Umbilical cord (tissue), 2 donors: Measurements from ENCODE around the gene ANKRD23. TPM values are rescaled to one million over a fixed set of nuclear protein-coding genes. Genes with fewer than 3 reads are reported as not detected.
"Not testable (repeated sequence)": the region's sequence is repeated elsewhere in the genome, so short reads cannot be mapped to it uniquely, and the experiment has no call there.

Experiments
- DNase-seq: peaks from one replicate; pipeline ENCODE4 v3.0.0-alpha.2; 2015; ENCODE audit warnings: low spot score
- total RNA-seq: library from RNA; depleted of rRNA; stranded (reverse); fragments of >200 nt; gene quantifications from one replicate; pipeline ENCODE4 v1.2.3, GENCODE V29; 2014; ENCODE audit warnings: low replicate concordance; ENCODE audit not compliant: insufficient read depth

Gene ANKRD23
- total RNA-seq, 1 donor from 2014 or later = 6.5 TPM

GRCh38 chr2:96816127-96816835 lies 27.5 kb downstream of the ANKRD23 start, which contains the start of gene CNNM3:
Gene CNNM3, plus strand, starts transcription at chr2:96816268. Its CDS starts 10 bp downstream, at chr2:96816278.
- DNase-seq = peak; percentile 98

- peak; percentile 25 for DNase-seq
These were observed 28.3 kb downstream of the ANKRD23 start for GRCh38 chr2:96815326-96816126.

GRCh38 chr2:96813656-96814055 lies 30.2 kb downstream of the ANKRD23 start:
- no peak for DNase-seq

- no peak for DNase-seq
These were observed 31.9 kb downstream of the ANKRD23 start for GRCh38 chr2:96811917-96812316.

GRCh38 chr2:96810783-96811192 lies 33.0 kb downstream of the ANKRD23 start:
- no peak for DNase-seq

- no peak for DNase-seq
These were observed 33.7 kb downstream of the ANKRD23 start for GRCh38 chr2:96809951-96810782.

GRCh38 chr2:96809216-96809882 lies 34.5 kb downstream of the ANKRD23 start:
- DNase-seq = no peak

GRCh38 chr2:96808176-96808837 lies 35.5 kb downstream of the ANKRD23 start:
- no peak for DNase-seq

GRCh38 chr2:96807127-96807471 lies 36.7 kb downstream of the ANKRD23 start:
- no peak for DNase-seq

- DNase-seq = no peak
These were observed 37.2 kb downstream of the ANKRD23 start for GRCh38 chr2:96806468-96807126.

GRCh38 chr2:96805946-96806345 lies 37.9 kb downstream of the ANKRD23 start:
- not testable (repeated sequence) for DNase-seq

- DNase-seq = no peak
These were observed 38.8 kb downstream of the ANKRD23 start for GRCh38 chr2:96804986-96805385.

GRCh38 chr2:96802721-96803120 lies 41.1 kb downstream of the ANKRD23 start:
- DNase-seq = no peak

GRCh38 chr2:96801786-96802595 lies 41.8 kb downstream of the ANKRD23 start:
- DNase-seq = no peak

- peak; percentile 52 for DNase-seq
These were observed 42.6 kb downstream of the ANKRD23 start for GRCh38 chr2:96801005-96801785.

GRCh38 chr2:96800061-96801004 lies 43.5 kb downstream of the ANKRD23 start:
- DNase-seq = no peak

GRCh38 chr2:96799623-96799935 lies 44.2 kb downstream of the ANKRD23 start:
- DNase-seq = no peak
